Measurements from ENCODE around the gene FAM186B.

Gene FAM186B

DNA sequence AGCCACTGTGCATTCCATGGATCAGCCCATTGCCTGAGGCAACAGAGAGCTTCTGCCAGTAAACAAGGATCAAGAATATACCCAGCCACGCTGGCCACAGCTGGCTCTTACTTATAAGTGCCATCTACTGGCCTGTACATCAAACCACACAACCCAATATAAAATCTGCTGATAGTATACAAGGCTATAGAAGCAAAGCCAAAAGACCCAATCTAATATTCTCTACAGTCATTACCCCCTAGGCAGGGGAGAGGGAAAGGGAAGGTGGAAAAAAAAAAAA lies 4.4 kb upstream of the FAM186B start:
- DNase-seq (ENCODE audit: low spot score): no peak

GRCh38 chr12:49609059-49609874 lies 3.8 kb upstream of the FAM186B start:
- DNase-seq (ENCODE audit: low spot score): no peak

DNA sequence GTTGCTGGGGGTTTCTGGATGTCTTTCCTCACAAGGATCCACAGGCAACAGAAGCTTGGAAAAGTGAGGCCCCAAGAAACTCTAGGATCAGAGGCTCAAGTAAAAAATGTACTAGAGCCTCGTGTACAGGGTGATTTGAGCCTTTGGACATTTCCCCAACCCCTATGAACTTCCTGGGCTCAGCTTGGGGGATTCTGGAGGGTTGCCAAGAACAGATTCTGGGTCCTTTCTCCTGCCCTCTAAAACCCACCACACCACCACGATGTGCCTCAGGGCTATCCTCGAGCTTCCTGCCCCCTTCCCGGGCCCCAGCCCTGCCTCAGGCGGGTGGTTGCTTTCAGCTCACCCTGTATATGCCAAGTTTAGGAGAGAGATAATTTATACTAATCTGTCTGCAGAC lies 583 bp downstream of the FAM186B start:
- no peak for DNase-seq (ENCODE audit: low spot score)

- DNase-seq (ENCODE audit: low spot score): no peak
Observed at GRCh38 chr12:49603721-49604120, 1.7 kb downstream of the FAM186B start.

DNA sequence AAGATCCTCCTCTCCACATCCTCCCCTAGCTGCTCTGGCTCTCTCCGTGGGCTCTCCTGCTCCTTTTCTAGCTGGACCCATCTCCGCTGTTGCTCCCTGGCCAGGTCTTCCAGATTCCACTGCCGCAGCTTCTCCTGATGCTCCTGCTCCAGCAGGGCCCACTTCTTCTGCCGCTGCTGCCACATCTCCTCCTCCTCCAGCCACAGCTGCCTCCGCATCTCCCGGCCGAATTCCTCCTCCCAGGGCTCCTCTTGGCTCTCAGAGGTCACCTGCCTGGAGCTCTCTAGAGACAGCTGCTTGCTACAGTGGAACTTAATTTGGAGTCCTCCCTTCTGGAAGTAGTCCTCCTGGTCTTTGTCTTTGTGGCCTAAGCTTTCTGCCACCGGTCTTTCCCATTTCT lies 5.5 kb downstream of the FAM186B start:
- no peak for DNase-seq (ENCODE audit: low spot score)

DNA sequence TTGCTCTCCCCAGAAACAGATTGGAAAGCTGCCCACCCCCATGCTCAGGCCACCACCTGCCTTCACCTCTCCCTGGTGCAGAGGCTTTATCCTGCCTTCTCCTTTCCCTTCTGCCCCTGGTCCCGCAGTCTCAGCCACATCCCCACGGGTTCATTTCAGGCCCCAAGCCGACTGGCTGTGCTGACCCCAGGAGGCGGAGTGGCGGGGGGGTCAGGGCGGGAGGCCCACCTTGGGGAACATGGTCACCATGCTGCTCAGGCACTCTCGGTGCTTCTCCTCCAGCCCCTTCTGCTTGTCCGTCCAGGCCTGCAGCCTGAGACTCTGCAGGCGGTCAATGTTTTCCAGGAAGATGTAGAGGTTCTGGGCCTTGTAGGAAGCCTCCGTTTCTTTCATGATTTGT lies 6.9 kb downstream of the FAM186B start:
- no peak for DNase-seq (ENCODE audit: low spot score)

- DNase-seq (ENCODE audit: low spot score): no peak
Observed at GRCh38 chr12:49588721-49589516, 16.5 kb downstream of the FAM186B start.

- DNase-seq (ENCODE audit: low spot score): no peak
Observed at GRCh38 chr12:49588281-49588680, 17.2 kb downstream of the FAM186B start.

DNA sequence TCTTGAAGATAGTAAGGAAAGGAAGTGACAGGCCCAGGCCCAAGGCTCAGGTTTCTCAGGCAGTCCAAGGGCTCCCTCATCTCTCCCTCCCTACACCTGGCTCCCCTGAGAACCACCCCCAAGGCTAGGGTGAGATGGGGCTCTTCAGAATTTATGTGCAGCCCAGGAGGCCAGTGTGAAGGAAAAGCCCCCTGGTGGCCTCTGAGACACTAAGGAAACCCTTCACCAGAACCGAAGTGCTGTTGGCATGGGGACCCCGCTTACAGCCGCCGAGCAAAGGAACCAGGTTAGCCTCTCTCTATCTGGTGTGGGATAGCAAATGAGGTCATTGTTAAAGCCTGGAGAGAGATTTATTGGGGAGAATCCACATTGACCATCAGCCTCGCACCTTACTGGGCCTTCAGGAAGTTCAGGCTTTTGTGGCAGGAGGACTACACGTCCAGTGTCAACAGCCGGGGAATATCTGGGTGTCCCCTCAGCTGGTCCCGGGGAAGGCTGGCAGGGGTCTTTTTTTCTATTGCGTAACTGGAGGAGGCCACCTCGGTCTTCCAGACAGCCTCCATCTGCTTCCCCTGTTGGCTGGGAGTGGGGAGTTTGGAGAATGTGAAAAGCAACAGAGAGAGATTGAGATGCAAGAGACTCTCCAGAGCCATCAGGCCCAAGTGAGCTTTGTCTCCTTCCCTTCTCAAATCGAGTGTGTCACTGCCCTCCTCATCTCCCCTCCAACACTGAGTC lies 18.1 kb downstream of the FAM186B start:
- no peak for DNase-seq (ENCODE audit: low spot score)

DNA sequence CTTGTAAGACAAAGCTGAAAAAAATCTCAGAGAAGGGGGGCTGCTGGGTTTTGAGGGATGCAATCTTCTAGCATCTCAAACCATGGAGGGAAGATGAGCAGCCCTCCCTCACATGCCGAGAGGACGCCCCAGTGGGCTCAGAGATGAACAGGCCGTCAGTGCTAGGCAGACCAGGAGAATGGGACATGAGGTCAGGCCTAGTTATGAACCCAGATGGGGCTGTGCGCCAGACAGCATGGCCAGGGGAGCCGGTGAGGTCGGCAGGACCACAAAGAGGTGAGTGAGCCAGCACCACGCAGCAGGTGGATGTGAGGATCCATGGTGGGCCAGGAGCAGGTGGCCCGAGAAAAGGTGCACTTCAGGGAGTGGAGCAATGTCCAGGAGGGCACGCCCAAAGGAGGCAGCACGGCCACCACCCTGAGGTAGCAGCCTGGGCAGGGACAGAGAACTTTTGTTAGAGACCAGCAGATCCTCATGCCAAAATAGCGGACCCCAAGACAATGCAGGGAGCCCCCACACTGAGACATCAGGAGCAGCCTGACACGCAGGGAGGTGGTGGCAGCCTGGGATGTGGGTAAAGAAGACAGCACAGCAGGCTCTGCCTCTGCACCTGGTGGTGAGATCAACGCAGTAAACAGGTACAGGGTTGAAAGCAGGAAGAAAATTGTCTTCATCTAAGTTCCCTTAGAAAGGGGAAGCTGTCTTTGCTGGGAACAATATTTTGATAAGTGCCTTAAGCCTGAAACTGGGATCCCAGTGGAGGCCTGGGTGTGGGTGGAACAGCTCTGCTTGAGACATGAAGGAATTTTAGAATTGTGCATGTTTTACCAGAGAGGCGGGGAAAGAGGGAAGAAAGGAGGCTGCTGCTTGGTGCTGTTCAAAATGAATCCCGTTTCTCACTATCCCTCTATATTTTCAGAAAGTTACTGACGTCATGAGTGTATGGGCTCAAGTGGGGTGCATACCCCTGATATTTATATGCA lies 19.7 kb downstream of the FAM186B start:
- no peak for DNase-seq (ENCODE audit: low spot score)

- no peak for DNase-seq (ENCODE audit: low spot score)
Observed at GRCh38 chr12:49584591-49584990, 20.8 kb downstream of the FAM186B start.

DNA sequence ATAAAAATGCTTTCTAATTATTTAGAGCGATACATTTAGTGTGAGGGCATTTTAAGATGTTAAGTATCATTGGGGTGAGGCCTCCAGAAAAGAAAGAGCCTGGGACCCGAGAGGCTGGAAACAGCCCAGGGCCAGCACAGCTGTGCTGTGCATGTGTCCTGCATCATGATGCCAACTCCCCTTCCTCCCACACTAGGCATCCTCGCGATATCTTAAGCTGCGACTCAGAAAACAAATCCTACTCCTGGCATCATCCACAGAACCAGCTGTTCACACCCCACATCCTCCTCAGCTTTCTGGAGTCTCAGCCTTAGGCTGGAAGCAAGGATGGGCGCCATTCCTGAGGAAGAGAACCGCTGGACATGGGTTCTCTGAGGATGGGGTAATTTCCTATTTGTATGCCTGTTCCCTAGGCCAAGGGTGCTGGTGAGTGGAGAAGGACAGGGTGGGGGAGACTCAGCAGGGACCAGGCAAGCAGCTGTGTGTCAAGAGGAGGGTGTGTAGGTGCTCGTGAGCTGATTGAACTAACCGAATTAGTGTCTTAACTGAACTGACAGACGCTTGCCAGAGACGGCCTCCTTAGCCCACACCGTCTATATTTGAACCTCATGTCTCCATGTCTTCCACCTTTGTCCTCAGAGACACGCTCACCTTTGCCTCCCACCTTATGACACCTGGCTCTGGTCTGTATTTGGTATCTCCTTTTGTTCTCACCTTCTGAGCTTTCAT lies 21.9 kb downstream of the FAM186B start:
- DNase-seq (ENCODE audit: low spot score): no peak

DNA sequence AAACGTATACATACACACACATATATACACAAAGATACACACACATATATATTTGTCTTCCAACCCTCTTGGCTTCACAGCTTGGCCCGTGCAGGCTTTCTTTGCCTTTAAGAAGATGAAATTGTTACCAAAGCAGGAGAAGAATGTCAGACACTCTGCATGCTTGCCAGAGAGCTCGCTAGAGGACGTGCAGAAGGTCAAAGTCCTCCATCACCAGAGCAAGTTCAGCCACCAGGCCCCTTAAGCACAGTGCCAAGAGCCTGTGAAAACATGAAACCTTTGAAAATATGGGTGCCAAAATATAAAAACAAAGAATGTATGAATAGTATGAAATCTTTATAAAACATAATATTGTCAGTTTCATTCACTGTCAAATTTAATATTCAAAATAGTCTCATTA lies 22.6 kb downstream of the FAM186B start:
- no peak for DNase-seq (ENCODE audit: low spot score)

DNA sequence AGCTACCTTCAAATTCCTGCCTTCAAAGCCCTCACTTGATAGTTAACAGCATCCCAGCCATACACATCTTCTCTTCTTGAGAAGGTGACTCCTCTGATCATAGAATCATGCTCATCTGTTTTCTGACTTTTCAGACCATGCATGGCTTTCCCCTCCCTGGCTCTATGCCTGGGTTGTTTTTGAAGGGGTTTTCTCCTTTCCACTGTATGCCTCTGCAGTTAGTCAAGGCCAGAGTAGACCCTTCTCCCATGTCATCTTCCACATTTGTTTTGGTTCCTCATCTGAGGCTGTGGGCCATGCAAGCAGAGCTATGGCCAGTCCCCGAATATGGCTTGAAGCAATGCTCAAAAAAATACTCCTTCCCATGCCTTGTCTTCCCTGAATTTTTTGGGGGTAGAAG lies 23.2 kb downstream of the FAM186B start:
- no peak for DNase-seq (ENCODE audit: low spot score)

GRCh38 chr12:49580572-49581535 lies 24.6 kb downstream of the FAM186B start:
- DNase-seq (ENCODE audit: low spot score): peak; percentile 58

- no peak for DNase-seq (ENCODE audit: low spot score)
Observed at GRCh38 chr12:49578471-49579112, 26.8 kb downstream of the FAM186B start.

- no peak for DNase-seq (ENCODE audit: low spot score)
Observed at GRCh38 chr12:49577589-49578315, 27.7 kb downstream of the FAM186B start.

DNA sequence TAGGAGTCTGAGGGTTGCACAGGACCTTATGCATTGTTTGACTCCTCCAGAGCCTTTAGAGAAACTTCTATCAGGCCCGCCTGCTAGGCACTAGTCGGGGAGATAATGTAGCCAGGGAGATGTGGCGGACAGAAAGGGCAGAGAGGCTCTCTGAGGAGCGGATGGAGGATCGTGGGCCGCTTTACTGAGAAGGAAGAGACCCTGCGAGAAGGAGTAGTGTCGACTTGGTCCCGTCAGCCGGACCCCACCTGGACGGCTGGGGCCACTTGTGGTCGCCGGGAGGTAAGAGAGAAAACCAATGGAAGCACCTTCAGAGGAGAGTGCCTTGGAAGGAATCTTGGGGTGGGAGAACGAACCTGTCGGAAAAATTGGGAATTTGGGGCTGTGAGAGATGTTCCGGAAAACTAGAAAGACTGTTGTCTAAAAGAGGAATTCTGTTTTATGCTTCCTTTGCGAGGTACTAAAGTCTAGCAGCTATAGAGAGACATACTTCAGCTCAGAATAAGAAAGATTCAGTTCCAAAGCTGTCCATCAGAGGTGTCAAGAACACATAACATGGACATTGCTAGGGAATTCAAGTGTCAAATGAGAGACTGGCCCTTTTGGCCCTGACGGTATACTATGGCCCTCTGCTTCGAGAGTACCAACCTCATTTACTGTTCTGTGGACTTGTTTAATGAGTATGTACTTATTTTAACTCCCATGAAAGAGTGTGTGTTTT lies 36.8 kb downstream of the FAM186B start:
- DNase-seq (ENCODE audit: low spot score): no peak
